Measurements from ENCODE around the gene GRIA1.

GRIA1 gene

DNA sequence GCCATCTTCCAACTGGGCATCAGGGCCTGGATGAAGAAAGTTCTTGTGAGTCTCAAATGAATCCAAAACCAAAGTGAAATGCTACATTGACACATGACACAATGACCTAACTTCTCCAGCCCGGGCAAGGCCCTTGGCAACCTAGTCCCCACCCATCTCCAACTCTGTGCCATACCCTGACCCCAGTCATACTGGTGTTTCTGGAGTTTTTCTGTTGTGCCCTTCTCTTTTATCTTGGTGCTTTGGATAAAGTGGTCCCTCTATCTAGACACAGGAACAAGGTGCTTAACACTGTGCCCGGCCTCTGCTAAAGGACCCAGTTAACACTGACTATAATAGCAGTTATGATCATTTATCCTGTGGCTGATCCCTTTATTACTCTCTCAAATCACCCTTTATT lies 149.8 kb downstream of the GRIA1 start:
- no peak for DNase-seq (ENCODE audit: low spot score)

DNA sequence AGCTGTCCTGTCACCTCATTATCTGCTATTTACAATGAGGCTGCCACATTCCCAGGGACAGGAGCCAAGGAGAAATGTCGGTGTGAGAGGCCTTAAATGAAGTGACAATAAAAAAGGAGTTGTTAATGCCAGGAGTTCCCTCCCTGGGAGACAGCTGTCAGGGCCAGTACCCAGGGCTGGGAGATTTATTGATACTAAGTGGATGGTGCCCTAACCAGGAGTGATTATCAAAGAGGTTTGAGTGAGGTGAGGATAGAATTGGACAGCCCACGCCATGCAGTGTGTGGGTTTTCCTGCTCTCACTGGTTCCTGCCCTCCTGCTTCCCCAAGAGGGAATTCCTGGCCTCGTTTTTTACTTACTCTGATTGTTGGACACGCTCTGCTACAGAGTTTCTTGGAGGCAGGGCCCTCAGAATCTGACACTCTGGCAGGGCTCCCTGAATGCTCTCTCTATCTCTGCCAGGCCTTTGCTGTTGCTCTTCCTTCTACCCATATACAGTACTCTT lies 150.8 kb downstream of the GRIA1 start:
- no peak for DNase-seq (ENCODE audit: low spot score)

More for the DNA sequence above, 149.8 kb downstream of the GRIA1 start:
- TF ChIP-seq, protein P1, sequence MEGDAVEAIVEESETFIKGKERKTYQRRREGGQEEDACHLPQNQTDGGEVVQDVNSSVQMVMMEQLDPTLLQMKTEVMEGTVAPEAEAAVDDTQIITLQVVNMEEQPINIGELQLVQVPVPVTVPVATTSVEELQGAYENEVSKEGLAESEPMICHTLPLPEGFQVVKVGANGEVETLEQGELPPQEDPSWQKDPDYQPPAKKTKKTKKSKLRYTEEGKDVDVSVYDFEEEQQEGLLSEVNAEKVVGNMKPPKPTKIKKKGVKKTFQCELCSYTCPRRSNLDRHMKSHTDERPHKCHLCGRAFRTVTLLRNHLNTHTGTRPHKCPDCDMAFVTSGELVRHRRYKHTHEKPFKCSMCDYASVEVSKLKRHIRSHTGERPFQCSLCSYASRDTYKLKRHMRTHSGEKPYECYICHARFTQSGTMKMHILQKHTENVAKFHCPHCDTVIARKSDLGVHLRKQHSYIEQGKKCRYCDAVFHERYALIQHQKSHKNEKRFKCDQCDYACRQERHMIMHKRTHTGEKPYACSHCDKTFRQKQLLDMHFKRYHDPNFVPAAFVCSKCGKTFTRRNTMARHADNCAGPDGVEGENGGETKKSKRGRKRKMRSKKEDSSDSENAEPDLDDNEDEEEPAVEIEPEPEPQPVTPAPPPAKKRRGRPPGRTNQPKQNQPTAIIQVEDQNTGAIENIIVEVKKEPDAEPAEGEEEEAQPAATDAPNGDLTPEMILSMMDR (IDR thresholded peaks at IDR 0.05; ENCODE audit: extremely low read depth, missing control alignments) = no peak

DNA sequence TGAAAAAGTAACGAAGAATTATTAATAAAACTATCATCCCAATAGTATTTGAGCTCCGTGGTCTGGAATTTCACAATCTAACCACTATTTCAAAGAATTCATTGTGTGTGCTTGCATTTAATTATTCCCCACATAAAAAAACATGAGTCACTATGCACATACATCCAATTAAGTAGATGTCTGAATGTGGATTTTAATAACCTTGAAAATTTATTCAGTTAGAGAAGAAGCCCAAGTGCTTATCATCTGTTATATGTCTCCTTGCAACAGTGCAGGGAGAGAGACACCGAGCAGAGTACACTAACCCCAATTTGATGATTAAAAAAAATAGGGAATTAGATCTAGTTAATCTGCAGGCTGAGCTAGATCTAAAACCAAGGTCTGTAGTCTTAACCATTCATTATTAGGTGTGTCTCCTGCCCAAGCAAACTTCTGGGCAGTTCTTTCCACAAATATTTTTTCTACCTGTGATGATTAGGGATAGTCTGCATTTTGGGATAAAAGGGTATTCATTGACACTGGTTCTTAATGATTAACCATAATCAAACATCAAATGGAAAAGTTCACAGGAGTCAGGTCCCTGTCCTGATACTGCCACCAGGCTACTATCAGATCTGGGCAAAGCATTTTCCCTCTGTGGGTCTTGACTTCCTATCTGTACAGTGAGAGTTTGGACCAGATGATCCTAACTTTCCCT lies 164.2 kb downstream of the GRIA1 start:
- TF ChIP-seq, protein P1 (IDR thresholded peaks at IDR 0.05; ENCODE audit: extremely low read depth, missing control alignments) = no peak
- DNase-seq (ENCODE audit: low spot score) = no peak

More for the DNA sequence above, 150.8 kb downstream of the GRIA1 start:
- TF ChIP-seq, protein P1 (IDR thresholded peaks at IDR 0.05; ENCODE audit: extremely low read depth, missing control alignments) = no peak

DNA sequence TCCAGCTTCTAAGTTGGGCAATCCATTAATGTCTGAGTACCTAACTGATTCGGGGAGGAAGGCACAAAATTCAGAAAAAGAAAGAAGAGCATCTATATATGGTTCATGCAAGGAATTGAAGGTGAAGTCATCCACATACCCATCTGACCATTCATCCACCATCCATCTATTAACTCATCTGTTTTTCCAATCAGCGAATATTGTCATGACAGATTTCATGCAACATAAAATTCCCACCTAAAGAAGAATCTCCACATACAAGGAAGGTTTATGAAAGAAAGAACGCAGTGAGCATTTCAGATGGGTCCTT lies 164.7 kb downstream of the GRIA1 start:
- no peak for DNase-seq (ENCODE audit: low spot score)

DNA sequence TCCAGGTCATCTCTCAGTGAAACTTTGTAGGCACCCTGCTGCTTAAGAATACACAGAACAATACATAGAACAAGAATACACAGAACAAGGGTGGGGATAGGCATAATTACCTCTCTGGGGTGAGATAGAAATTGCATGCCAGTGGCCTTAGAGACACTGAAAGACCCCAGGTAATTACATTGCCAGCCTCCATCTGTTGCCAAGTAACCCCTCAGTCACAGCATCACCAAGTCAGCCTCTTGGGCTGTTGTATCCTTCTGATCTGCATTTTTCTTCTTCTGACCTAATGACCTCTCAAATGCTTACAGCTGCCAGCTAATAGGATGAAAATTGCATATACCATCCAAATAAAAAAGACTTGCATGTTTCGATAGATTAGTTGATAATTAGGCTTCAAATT lies 167.7 kb downstream of the GRIA1 start:
- TF ChIP-seq, protein P1 (IDR thresholded peaks at IDR 0.05; ENCODE audit: extremely low read depth, missing control alignments) = no peak

More for the DNA sequence above, 164.7 kb downstream of the GRIA1 start:
- TF ChIP-seq, protein P1 (IDR thresholded peaks at IDR 0.05; ENCODE audit: extremely low read depth, missing control alignments) = no peak

DNA sequence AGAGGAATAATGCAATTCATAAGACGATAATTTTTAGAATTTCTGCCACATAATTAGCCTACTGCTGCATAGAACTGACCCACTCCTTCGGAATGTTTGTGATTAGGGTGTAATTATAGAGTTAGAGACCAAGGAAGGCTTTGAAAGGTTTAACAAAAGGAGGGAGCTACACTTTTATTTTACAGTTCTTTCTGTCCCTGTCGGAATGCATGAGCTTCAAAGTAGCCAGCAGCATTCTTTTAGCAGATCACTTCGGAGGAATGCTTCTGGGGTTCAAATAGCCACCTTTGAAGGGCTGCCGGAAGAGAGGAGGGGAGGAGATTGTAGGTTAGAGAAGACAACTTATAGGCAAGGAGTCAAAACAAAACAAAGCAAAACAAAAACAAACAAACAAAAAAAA lies 168.1 kb downstream of the GRIA1 start:
- DNase-seq (ENCODE audit: low spot score) = no peak
- TF ChIP-seq, protein P1 (IDR thresholded peaks at IDR 0.05; ENCODE audit: extremely low read depth, missing control alignments) = no peak

More for the DNA sequence above, 167.7 kb downstream of the GRIA1 start:
- DNase-seq (ENCODE audit: low spot score) = no peak

DNA sequence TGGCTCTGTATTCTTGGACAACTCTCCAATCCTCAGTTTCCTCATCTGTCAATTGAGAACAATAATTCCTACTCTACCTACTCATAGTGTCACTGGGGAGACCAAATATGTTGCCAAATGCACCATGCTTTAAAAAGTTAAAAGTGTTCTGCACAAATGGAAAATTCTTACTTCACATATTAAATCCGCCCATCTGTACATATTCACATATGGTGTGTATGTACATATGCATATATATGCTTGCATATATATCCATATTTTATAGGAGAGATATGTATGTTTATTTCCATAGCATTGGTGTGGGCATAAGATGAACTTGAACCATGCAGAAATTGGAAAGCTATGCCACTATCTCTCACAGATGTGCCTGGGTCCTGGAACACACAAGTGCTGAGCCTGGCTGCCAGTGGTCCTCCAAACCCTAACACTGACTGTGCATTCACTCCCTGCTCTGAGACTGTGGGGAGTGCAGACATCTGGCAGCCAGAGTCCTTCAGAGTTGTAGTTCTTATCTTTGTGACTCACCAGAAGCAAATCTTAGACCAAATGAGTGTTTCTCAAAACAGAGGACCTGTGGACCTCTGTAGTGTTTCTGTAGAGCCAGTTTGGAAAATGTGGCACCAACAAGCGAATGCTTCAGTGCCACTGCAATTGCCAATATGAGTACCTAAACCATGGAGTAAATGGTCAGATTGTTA lies 168.7 kb downstream of the GRIA1 start:
- TF ChIP-seq, protein P1 (IDR thresholded peaks at IDR 0.05; ENCODE audit: extremely low read depth, missing control alignments) = no peak
- no peak for DNase-seq (ENCODE audit: low spot score)
